ENCODE measurements around the gene SEMA3G. TPM values are rescaled to one million over a fixed set of nuclear protein-coding genes. Genes with fewer than 3 reads are reported as not detected.
A peak's percentile ranks its signal among the peaks of the same experiment; 100 is the strongest.

The SEMA3G gene
- total RNA-seq, 1 experiment from 2014 or later: 0.32 TPM

DNA sequence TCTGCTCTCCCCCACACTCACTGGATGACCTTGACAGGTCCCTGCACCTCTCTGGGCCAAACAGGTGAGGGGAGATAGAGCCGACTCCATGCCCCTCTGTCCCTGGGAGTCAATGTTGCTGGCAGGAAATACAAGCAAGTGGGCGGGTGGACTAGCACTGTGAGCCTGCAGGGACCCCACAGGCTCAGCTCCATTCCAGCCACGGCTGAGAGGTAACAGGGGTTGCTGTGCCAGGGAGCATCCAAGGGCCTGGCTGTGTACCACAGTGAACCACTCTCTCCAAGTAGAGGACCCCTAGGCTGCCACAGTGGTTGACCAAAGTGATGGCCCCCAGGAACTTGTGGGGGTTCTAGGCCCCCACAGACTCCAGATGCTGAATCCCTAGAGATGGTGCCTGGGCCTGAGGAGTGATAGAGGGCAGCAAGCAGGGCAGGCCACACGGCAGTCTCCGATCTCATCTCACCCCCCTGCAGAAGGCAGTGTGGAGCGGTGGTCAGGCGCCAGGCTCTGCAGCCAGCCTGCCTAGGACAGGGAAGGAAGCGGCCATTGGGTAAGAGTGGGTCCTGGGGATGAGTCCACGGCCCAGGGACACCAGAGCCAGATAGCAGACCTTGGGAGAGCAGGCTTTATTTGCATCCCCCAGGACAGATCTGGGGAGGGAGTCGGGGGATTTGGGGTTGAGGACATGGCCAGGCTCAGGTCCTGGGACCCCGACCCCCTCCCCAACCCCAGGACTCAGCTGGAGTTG lies 5.8 kb upstream of the SEMA3G start:
- Histone ChIP-seq H3K4me3 (ENCODE audit: low read depth, low read length) (no peak overlapping the region), H3K9me3 (no peaks in the 10 kb centered on the region), H3K27me3 (replicated peaks; ENCODE audit: control insufficient read depth, insufficient read depth, low read length) (no peaks in the 10 kb centered on the region), H3K36me3 (ENCODE audit: control insufficient read depth, insufficient read depth, low read length) (no peaks in the 10 kb centered on the region), H3K4me1 (peaks cover 62% of the 10 kb centered on the region)
- Mint-ChIP-seq H3K4me3 (ENCODE audit: unreplicated experiment) (no peak overlapping the region), H3K36me3 (ENCODE audit: insufficient read depth, unreplicated experiment) (peaks cover 6% of the 10 kb centered on the region), H3K4me1 (ENCODE audit: low read depth, unreplicated experiment) (peaks cover 41% of the 10 kb centered on the region), H3K27ac (ENCODE audit: unreplicated experiment) (peak overlapping the region; percentile 77), H3K9me3 (ENCODE audit: unreplicated experiment) (no peaks in the 10 kb centered on the region), H3K27me3 (ENCODE audit: insufficient read depth, unreplicated experiment) (no peaks in the 10 kb centered on the region)
- intact Hi-C loops (cut with micrococcal nuclease; ENCODE audit: unreplicated experiment): loop anchor here (10.0 kb wide), 1 partner anchor 84 kb away; the partner anchor contains the start of genes NT5DC2 and UQCC5
- POLR2A ChIA-PET: no interaction called here
- BruUV-seq (replicated peaks): no TSS peak
- TF ChIP-seq CTCF (IDR thresholded peaks at IDR 0.05; ENCODE audit: insufficient read depth in 1 of 2, low read depth in 1 of 2, low read length in 1 of 2, severe bottlenecking in 1 of 2, unreplicated experiment in 1 of 2): no peak
- CTCF ChIA-PET: no interaction called here
- no peak for DNase-seq

DNA sequence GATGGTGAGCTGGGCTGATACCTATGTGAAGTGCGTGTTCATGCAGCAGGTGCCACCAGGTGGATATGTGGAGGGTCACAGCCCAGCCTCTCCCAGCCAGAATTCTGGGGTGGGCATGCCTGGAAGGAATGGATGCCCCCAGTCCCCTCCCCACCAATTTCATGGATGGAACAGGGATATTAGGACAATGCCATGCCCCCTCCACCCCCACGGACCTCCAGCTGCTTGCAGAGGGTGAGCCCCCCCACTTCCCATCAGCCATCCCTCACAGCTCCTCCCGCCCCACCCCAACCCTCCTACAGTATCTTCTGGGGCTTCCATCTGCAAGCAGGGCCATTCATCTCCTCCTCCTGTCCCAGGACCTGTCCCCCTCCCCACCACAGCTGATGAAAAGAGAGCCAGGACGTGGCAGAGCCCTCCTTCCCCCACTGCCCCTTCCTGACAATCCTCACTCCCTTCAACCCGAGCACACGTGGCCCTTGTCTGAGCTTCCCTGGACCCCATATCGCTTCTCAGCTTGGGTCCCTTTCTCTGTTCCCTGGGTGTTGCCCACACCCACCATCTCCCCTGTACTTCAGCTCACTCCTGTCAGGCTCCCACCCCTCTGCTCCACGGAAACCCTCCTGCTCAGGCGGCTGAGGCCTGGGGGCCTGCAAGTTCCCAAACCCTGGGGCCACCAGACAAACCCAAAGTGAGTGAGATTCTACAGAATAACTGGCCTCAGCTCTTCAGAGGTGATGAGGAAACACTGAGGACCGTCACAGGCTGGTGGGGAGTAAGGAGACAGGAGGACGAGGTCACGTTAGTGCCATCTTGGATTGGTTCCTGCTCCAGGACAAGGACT lies 2.8 kb upstream of the SEMA3G start:
- ChIA-PET CTCF (interaction anchor here (0.6 to 3.5 kb wide), 4 partner anchors 36 to 215 kb away, joined by 3 to 29 read pairs (median 3); no protein-coding TSS in a partner anchor), POLR2A (no interaction called here)
- H3K4me1 ChIP-seq: peaks cover 37% of the 10 kb centered on the region
- DNase-seq: no peak
- H3K4me3 ChIP-seq (ENCODE audit: low read depth, low read length): no peak overlapping the region
- H3K27ac Mint-ChIP-seq (ENCODE audit: unreplicated experiment): peak overlapping the region; percentile 75
- intact Hi-C loops (cut with micrococcal nuclease; ENCODE audit: unreplicated experiment): loop anchor here (1.0 kb wide), 2 partner anchors 19 to 35 kb away; no protein-coding TSS in a partner anchor
- H3K4me3 Mint-ChIP-seq (ENCODE audit: unreplicated experiment): no peak overlapping the region
- no peaks in the 10 kb centered on the region for H3K27me3 Mint-ChIP-seq (ENCODE audit: insufficient read depth, unreplicated experiment)
- H3K27me3 ChIP-seq (replicated peaks; ENCODE audit: control insufficient read depth, insufficient read depth, low read length): no peaks in the 10 kb centered on the region
- no peak for TF ChIP-seq CTCF (IDR thresholded peaks at IDR 0.05; ENCODE audit: insufficient read depth in 1 of 2, low read depth in 1 of 2, low read length in 1 of 2, severe bottlenecking in 1 of 2, unreplicated experiment in 1 of 2)
- H3K4me1 Mint-ChIP-seq (ENCODE audit: low read depth, unreplicated experiment): peaks cover 23% of the 10 kb centered on the region
- H3K9me3 ChIP-seq: no peaks in the 10 kb centered on the region
- H3K9me3 Mint-ChIP-seq (ENCODE audit: unreplicated experiment): no peaks in the 10 kb centered on the region
- peaks cover 6% of the 10 kb centered on the region for H3K36me3 Mint-ChIP-seq (ENCODE audit: insufficient read depth, unreplicated experiment)
- no TSS peak for BruUV-seq (replicated peaks)
- H3K36me3 ChIP-seq (ENCODE audit: control insufficient read depth, insufficient read depth, low read length): no peaks in the 10 kb centered on the region
